Umbilical cord (tissue), 2 donors: Measurements from ENCODE around the gene HAGHL. TPM values are rescaled to one million over a fixed set of nuclear protein-coding genes. Genes with fewer than 3 reads are reported as not detected.
A peak's percentile ranks its signal among the peaks of the same experiment; 100 is the strongest.
"Not testable (repeated sequence)": the region's sequence is repeated elsewhere in the genome, so short reads cannot be mapped to it uniquely, and the experiment has no call there.

ENCODE experiments used
- DNase-seq: peaks from one replicate; pipeline ENCODE4 v3.0.0-alpha.2; 2015; ENCODE audit warnings: low spot score
- total RNA-seq: library from RNA; depleted of rRNA; stranded (reverse); fragments of >200 nt; gene quantifications from one replicate; pipeline ENCODE4 v1.2.3, GENCODE V29; 2014; ENCODE audit warnings: low replicate concordance; ENCODE audit not compliant: insufficient read depth

Gene HAGHL
- total RNA-seq, 1 donor from 2014 or later, result 7.5 TPM

GRCh38 chr16:734208-734980 lies 7.5 kb downstream of the HAGHL start:
- no peak for DNase-seq

GRCh38 chr16:734981-735881 lies 8.3 kb downstream of the HAGHL start:
- no peak for DNase-seq

GRCh38 chr16:735982-736453 lies 9.1 kb downstream of the HAGHL start:
- DNase-seq, result no peak

DNA sequence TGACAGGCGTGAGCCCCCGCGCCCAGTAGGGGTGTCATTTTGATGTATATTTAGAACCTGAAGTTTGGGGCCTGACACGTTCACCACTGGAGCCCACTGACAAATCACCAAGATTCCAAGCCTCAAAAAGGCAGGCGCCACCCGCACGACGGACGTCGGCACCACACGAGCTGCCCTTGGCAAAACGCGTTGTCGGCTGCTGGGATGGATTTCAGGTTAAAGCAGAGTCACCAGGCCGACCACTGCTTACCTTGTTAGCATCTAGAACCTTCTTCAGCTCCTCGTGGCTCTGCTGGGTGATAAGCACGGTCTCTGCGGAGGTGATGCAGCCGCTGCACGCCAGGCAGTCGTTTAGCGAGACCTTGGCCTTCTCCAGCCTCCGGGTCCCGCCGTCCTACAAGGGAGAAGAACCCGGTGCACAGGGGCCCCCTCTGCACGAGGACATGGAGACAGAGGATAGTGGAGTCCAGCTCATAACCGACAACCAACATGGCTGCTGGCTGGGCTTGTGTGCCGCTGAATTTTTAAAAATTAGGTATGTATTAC lies 10.1 kb downstream of the HAGHL start:
- no peak for DNase-seq

- DNase-seq, result no peak
Observed at GRCh38 chr16:739560-740458, 12.9 kb downstream of the HAGHL start.

- no peak for DNase-seq
Observed at GRCh38 chr16:740459-740763, 13.5 kb downstream of the HAGHL start.

DNA sequence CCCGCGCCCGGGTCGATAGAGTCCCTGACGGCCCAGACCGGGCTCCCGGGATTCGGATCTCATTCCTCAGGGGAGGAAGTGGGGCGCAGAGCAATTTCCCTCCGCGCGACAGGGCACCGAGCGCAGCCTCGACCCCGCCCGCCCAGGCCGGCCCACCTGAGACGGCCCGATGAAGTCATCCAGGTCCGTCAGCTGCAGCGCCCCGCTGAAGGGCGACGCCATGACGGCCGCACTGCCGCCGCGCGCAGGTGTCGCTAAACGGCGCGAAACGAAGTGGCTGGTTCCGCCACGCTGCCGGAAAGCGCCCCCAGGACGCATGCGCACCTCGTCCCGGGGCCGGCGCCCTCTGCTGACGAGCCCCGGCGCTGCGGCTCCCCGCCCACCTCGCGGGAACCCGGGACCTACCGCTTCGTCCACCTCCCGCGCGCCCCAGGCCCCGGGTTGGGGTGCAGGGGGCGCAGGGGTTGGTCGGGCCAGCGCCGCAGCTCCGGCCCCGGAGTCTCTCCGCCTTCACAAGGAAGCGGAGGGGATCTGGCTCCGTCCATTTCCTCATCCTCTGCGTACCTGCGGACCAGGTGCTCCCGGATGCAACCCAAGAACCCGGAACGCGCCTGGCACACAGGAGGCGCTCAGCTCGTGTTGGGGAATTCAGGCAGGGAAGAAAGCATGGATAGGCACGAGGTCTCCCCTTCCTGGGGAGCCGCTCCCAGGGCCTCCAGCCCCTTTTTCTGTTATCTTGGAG lies 14.0 kb downstream of the HAGHL start, which contains the start of gene CIAO3:
Gene CIAO3, minus strand, starts transcription at position 234 of the 742 bp plus-strand sequence. Its CDS starts 12 bp downstream, at position 222.
- DNase-seq, result peak; percentile 87

- no peak for DNase-seq
Observed at GRCh38 chr16:741986-742629, 15.2 kb downstream of the HAGHL start.

GRCh38 chr16:742894-743293 lies 16.0 kb downstream of the HAGHL start:
- DNase-seq, result not testable (repeated sequence)

DNA sequence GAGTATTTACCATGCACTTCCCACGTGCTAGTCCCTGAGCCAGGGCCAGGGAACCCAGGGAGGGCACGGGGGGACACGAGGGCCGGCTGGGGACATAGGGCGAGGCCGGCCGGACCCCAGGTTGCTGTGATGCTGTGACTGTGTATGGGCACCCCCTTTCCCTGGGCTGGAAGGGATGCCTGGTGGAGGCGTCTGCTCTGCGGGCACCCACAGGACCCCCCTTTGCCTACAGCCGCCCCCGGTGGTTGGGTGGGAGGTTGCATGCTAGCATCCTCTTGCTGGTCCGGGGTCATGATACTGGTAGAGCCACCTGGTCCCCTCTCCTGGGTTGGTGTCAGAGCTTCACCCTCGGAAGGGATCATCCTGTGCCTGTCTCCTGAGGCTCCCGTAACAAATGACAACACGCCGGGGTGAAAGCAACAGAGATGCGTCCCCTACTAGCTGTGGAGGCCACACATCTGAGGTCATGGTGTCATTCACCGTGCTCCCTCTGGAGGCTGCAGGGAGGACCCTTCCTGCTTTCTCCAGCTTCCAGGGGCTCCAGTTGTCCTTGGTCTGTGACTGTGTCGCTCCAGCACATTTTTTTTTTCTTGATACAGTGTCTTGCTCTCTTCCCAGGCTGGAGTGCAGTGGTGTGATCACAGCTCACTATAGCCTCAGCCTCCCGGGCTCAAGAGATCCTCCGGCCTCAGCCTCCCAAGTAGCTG lies 17.0 kb downstream of the HAGHL start:
- no peak for DNase-seq

DNA sequence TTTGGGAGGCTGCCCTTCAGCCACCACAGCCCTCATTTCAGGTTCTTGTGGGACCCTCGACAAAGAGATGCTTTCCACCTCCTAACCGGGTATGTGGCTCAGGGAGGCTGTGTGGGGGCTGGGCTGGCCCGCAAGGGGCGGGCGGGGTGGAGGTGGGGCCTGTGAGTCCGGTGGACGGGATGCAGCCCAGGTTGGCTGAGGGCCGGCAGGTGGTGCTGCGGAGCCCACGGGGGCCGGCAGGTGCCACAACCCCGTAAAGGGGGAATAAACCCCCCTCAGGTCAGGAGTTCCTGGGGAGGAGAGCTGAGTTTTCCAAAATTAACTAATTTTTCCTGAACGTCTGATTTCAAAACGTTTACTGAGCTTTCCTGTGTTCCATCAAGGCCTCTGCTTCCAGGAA lies 18.8 kb downstream of the HAGHL start:
- DNase-seq, result no peak

- no peak for DNase-seq
Observed at GRCh38 chr16:746637-747036, 19.7 kb downstream of the HAGHL start.

GRCh38 chr16:747978-748746 lies 21.3 kb downstream of the HAGHL start:
- DNase-seq, result no peak

- peak; percentile 55 for DNase-seq
Observed at GRCh38 chr16:749010-749409, 22.1 kb downstream of the HAGHL start.

- peak; percentile 61 for DNase-seq
Observed at GRCh38 chr16:750485-750884, 23.6 kb downstream of the HAGHL start.

DNA sequence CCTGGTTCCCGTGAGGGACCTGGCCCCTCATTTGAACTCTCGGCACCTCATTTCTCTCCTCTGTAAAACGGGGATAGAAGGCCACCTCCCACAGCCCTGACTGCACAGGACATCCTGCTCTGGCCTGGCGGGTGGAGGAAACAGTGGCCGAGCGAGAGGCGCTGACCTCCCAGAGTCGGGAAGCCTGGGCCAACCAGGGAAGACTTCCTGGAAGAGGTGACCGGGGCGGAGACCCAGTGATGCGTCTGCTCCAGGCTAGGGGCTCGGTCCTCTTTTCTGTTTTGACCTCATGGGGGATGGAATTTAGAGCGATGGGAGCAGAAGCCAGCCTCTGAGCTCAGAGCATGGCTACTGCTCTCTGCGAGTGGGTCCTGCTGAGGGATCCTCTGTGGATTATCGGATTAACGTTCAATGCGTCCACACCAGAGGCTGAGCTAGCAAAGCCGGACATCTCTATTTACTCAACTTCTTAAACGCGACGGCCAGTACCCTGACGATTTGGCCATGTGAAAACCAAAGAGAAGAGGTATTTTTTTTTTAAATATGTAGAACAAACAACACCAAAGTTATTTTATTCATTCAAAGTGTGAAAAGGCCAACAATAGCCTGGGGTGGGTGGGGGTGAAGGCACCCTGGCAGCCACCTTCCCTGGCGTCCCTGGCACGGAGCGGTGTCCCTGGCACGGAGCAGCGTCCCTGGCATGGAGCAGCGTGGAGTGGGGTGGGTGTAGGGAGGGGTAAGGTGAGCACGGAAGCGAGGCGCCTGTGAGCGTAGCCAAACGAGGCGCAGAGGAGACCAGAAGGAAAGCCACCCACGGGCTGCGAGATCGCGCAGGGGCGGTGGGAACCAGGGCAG lies 24.5 kb downstream of the HAGHL start:
- DNase-seq, result no peak

DNA sequence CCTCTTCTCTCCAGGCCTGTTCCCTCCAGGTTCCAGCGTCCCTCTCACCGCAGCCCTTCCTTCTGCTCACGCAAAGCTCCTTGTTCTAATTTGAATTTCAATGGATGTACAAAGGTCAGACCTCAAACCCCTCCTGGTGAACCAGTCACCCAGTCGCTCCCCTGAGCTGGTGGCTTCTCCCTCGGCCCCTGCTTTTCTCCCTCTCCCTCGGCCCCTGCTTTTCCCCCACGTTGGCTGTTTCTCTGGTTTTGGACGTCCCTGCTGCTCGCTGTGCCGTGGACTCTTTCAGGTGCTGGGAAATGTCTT lies 25.1 kb downstream of the HAGHL start:
- DNase-seq, result no peak

GRCh38 chr16:754121-754607 lies 27.3 kb downstream of the HAGHL start:
- not testable (repeated sequence) for DNase-seq
